Heart left ventricle (tissue), 16 donors: Measurements from ENCODE around the gene NT5E. TPM values are rescaled to one million over a fixed set of nuclear protein-coding genes. Genes with fewer than 3 reads are reported as not detected.

Experiments used
- ATAC-seq, 4 donors: fragments of 200-7000 bp; cut with Tn5 transposase; one replicate each; pipeline ENCODE4 v1.9.1; 2020 to 2022; ENCODE audit warnings: moderate library complexity in 4 of 4, mild to moderate bottlenecking in 3 of 4, moderate number of reproducible peaks in 1 of 4
- DNase-seq, 5 donors: peaks; one replicate each; pipeline ENCODE4 v3.0.0-alpha.2; 2020
- H3K27ac ChIP-seq, 12 donors: fragments of 200-600 bp; sonication (generic) in 4 of 12; one replicate each; pipeline versions ENCODE4 v1.5.0 to v1.8.0; 2016 to 2022; ENCODE audit warnings: mild to moderate bottlenecking in 2 of 12
- H3K27me3 ChIP-seq, 9 donors: fragments of 200-600 bp; sonication (generic) in 2 of 9; one replicate each; pipeline versions ENCODE4 v1.5.1 to v1.8.0; 2016 to 2022; ENCODE audit warnings: mild to moderate bottlenecking in 3 of 9
- H3K36me3 ChIP-seq, 9 donors: fragments of 200-600 bp; sonication (generic) in 2 of 9; one replicate each; pipeline versions ENCODE4 v1.5.0 to v1.8.0; 2018 to 2022; ENCODE audit warnings: mild to moderate bottlenecking in 2 of 9
- H3K4me1 ChIP-seq, 12 donors: fragments of 200-600 bp; sonication (generic) in 4 of 12; one replicate each; pipeline versions ENCODE4 v1.5.0 to v1.8.0; 2016 to 2022; ENCODE audit warnings: mild to moderate bottlenecking in 3 of 12
- H3K4me3 ChIP-seq, 12 donors: fragments of 200-600 bp; sonication (generic) in 4 of 12; one replicate each; pipeline versions ENCODE4 v1.5.0 to v1.8.0; 2017 to 2022; ENCODE audit warnings: mild to moderate bottlenecking in 9 of 12, moderate library complexity in 4 of 12
- H3K9me3 ChIP-seq, 12 donors: fragments of 200-600 bp; sonication (generic) in 4 of 12; one replicate each; pipeline versions ENCODE4 v1.5.0 to v1.8.0; 2016 to 2022; ENCODE audit warnings: mild to moderate bottlenecking in 1 of 12
- CTCF ChIP-seq, 12 donors: fragments of 200-600 bp; sonication (generic) in 4 of 12; IDR thresholded peaks; one replicate each; pipeline versions ENCODE4 v1.5.0 to v1.8.0; 2018 to 2022; ENCODE audit warnings: antibody characterized with exemption in 12 of 12, mild to moderate bottlenecking in 5 of 12
- POLR2A ChIP-seq, 2 donors: fragments of 450-650 bp; IDR thresholded peaks; one replicate each; pipeline ENCODE4 v1.6.1; 2017; ENCODE audit warnings: antibody characterized with exemption in 2 of 2, mild to moderate bottlenecking in 2 of 2, moderate library complexity in 2 of 2
- WGBS, 4 donors: extraction: QIAGEN DNeasy Blood & Tissue Kit in 2 of 4; methylation state at CpG; one replicate each; pipeline versions ENCODE4 v1.1.5 to v1.1.7; 2013 to 2018; 5-methylcytosine and 5-hydroxymethylcytosine counted together
- intact Hi-C, 10 donors: fragments of 100-400 bp; cut with DNase I; formaldehyde crosslinking; loops; one replicate each; pipeline versions ENCODE4 v1.11.1 to v1.14.2; 2022
- polyA plus RNA-seq, 2 donors: library from polyadenylated mRNA; stranded (reverse); fragments of 200-250 nt; gene quantifications; one replicate each; pipeline ENCODE4 v1.2.3, GENCODE V29; 2013
- total RNA-seq, 9 donors: library from RNA; depleted of rRNA in 2 of 9; stranded (reverse); fragments of >200 nt in 2 of 9; fragmentation: NEBNext Ultra II Directional in 3 of 9; extraction: Animal tissue kit (Norgen Biotek cat#: 25700) in 3 of 9; gene quantifications; one replicate each; pipeline versions ENCODE4 v1.1.0 to v1.2.4, GENCODE V29; 2016 to 2023
- donor health status: ischemic (EF 13 %, LVEDD 7.1; RV severe dilation, severe dysfunction).
- donor health status: healthy with polysubstance abuse.
- donor health status: DM: no; HTN: yes; CAD: no.
- donor health status: DM: no; HTN: no; CAD: no.
- donor health status: ischemic (EF 25% LVEDD 6.9; RV normal size, moderate dysfunction).
- donor health status: ischemic (EF 25% LVEDD 5.7; RV mildly dilated, moderate dysfunction).
- donor health status: healthy.
- donor health status: DM: yes; HTN: yes; CAD: no.
- donor health status: ischemic (EF 35%, LVEDD 5.7; RV mildly dilated, moderate dysfunction).
- donor health status: nonischemic (EF 11% LVEDD 7.7; RV severe dilation, severe dysfunction).
- donor health status: DM: yes; HTN: yes; CAD: no.
- donor health status: PGD.
- donor health status: ischemic (EF 29% LVEDD 5.4; RV normal size, mild dysfunction).
- donor health status: nonischemic (EF 23%, LVEDD 6.1; RV moderate dilation, normal function).

Gene NT5E
- total and polyA plus RNA-seq, 11 donors, result 0.88 to 11.0 (median 3.8) TPM

- intact Hi-C loops, result no loop called here
- Histone ChIP-seq H3K27ac (no peak overlapping the region), H3K4me1 (peaks cover 0 to 10% (median 0%) of the 10 kb centered on the region in 12 donors), H3K36me3 (no peaks in the 10 kb centered on the region), H3K27me3 (no peaks in the 10 kb centered on the region), H3K9me3 (peaks cover 0 to 14% (median 0%) of the 10 kb centered on the region in 12 donors), H3K4me3 (no peak overlapping the region)
- ATAC-seq (no peak), DNase-seq (no peak)
- WGBS, 4 donors, result 73 to 85% (median 78%) methylated on average over 1 of the region's 1 CpG
- TF ChIP-seq POLR2A (IDR thresholded peaks at IDR 0.05) (no peak), CTCF (IDR thresholded peaks at IDR 0.05) (no peak)
Observed at GRCh38 chr6:85432554-85432953, 17.3 kb upstream of the NT5E start.

GRCh38 chr6:85435851-85436250, 14.0 kb upstream of the NT5E start:
- no peak for DNase-seq
- ATAC-seq, result peak in 1 of 4 donors; percentile 71
- TF ChIP-seq CTCF (IDR thresholded peaks at IDR 0.05) (no peak), POLR2A (IDR thresholded peaks at IDR 0.05) (no peak)
- H3K36me3 ChIP-seq, result no peaks in the 10 kb centered on the region
- H3K4me3 ChIP-seq, result peak overlapping the region in 3 of 12 donors; percentile 9 to 35 (median 29)
- 26 to 39% (median 33%) methylated on average over 1 of the region's 1 CpG for WGBS, 4 donors
- intact Hi-C loops, result no loop called here
- peaks cover 0 to 21% (median 0%) of the 10 kb centered on the region in 12 donors for H3K9me3 ChIP-seq
- H3K4me1 ChIP-seq, result peaks cover 0 to 10% (median 0%) of the 10 kb centered on the region in 12 donors
- H3K27me3 ChIP-seq, result no peaks in the 10 kb centered on the region
- H3K27ac ChIP-seq, result peak overlapping the region in 8 of 12 donors; percentile 20 to 66 (median 28)

GRCh38 chr6:85436411-85436810, 13.5 kb upstream of the NT5E start:
- TF ChIP-seq CTCF (IDR thresholded peaks at IDR 0.05) (no peak), POLR2A (IDR thresholded peaks at IDR 0.05) (no peak)
- ATAC-seq (peak; percentile 64 to 94 (median 68)), DNase-seq (no peak)
- peaks cover 0 to 21% (median 0%) of the 10 kb centered on the region in 12 donors for H3K9me3 ChIP-seq
- intact Hi-C loops, result no loop called here
- peak overlapping the region in 8 of 12 donors; percentile 20 to 66 (median 28) for H3K27ac ChIP-seq
- WGBS, 4 donors, result 64 to 69% (median 65%) methylated on average over 1 of the region's 1 CpG
- peaks cover 0 to 10% (median 0%) of the 10 kb centered on the region in 12 donors for H3K4me1 ChIP-seq
- H3K4me3 ChIP-seq, result peak overlapping the region in 3 of 12 donors; percentile 9 to 35 (median 29)
- H3K27me3 ChIP-seq, result no peaks in the 10 kb centered on the region
- H3K36me3 ChIP-seq, result no peaks in the 10 kb centered on the region

- TF ChIP-seq POLR2A (IDR thresholded peaks at IDR 0.05) (no peak), CTCF (IDR thresholded peaks at IDR 0.05) (no peak)
- DNase-seq, result no peak
- H3K27me3 ChIP-seq, result no peaks in the 10 kb centered on the region
Observed at GRCh38 chr6:85436939-85437495, 12.9 kb upstream of the NT5E start.

More at GRCh38 chr6:85436939-85437495, 12.9 kb upstream of the NT5E start:
- no peak overlapping the region for H3K4me3 ChIP-seq
- H3K27ac ChIP-seq, result no peak overlapping the region
- H3K9me3 ChIP-seq, result peaks cover 0 to 21% (median 0%) of the 10 kb centered on the region in 12 donors
- WGBS, 4 donors, result 62 to 74% (median 68%) methylated on average over 5 of the region's 5 CpGs
- no peaks in the 10 kb centered on the region for H3K36me3 ChIP-seq
- H3K4me1 ChIP-seq, result peaks cover 0 to 10% (median 0%) of the 10 kb centered on the region in 12 donors
- ATAC-seq, result peak in 1 of 4 donors; percentile 51
- intact Hi-C loops, result no loop called here
